K562 (cell line): ENCODE data around the gene POP7. TPM values are rescaled to one million over a fixed set of nuclear protein-coding genes. Genes with fewer than 3 reads are reported as not detected.

Experiments used
- CC2D1A ChIP-seq: fragments of 450-650 bp; IDR thresholded peaks from 2 replicates; pipeline ENCODE4 v1.6.1; 2017; ENCODE audit warnings: mild to moderate bottlenecking
- FOXJ2 ChIP-seq: fragments of 200-800 bp; sonication (Bioruptor generic); IDR thresholded peaks from 2 replicates; pipeline ENCODE4 v1.6.1; 2016; ENCODE audit warnings: missing genetic modification characterization, missing compliant biosample characterization
- KLF13 ChIP-seq: fragments of 450-650 bp; IDR thresholded peaks from 2 replicates; pipeline ENCODE4 v1.6.1; 2016; ENCODE audit warnings: missing genetic modification characterization, low read depth, mild to moderate bottlenecking, missing compliant biosample characterization, moderate library complexity, borderline replicate concordance
- L3MBTL2 ChIP-seq: fragments of 450-650 bp; IDR thresholded peaks from 2 replicates; pipeline ENCODE4 v1.6.1; 2016; ENCODE audit warnings: mild to moderate bottlenecking, moderate library complexity
- MAZ ChIP-seq, 2 experiments: fragments of 450-650 bp in 1 of 2; sonication (generic) in 1 of 2; formaldehyde crosslinking; IDR thresholded peaks in 1 of 2; conservative IDR thresholded peaks in 1 of 2; 2 replicates each; pipeline versions ENCODE4 v1.4.0 to v1.5.0; 2020; ENCODE audit warnings: mild to moderate bottlenecking in 1 of 2, missing genetic modification reagents in 1 of 2
- MEF2A ChIP-seq: IDR thresholded peaks from 2 replicates; pipeline ENCODE4 v1.6.1; 2011; ENCODE audit warnings: low read depth, mild to moderate bottlenecking, low read length, moderate library complexity; ENCODE audit not compliant: control insufficient read depth
- MTA2 ChIP-seq: fragments of 450-650 bp; IDR thresholded peaks from 2 replicates; pipeline ENCODE4 v1.6.1; 2016; ENCODE audit warnings: low read depth
- SRF ChIP-seq, 2 experiments: fragments of 250-450, 450-650 bp in 1 of 2; sonication (Bioruptor Pico) in 1 of 2; sonication (generic) in 1 of 2; formaldehyde crosslinking; IDR thresholded peaks; 2 replicates each; pipeline versions ENCODE4 v1.5.0 to v1.5.1; 2020 to 2022; ENCODE audit warnings: mild to moderate bottlenecking in 1 of 2, missing genetic modification reagents in 1 of 2
- STAG1 ChIP-seq: sonication (generic); formaldehyde crosslinking; IDR thresholded peaks from 2 replicates; pipeline ENCODE4 v1.5.0; 2020; ENCODE audit warnings: missing genetic modification reagents, borderline replicate concordance
- ZNF75A ChIP-seq: fragments of 450-650 bp; formaldehyde crosslinking; IDR thresholded peaks from 2 replicates; pipeline ENCODE4 v1.4.0; 2020; ENCODE audit warnings: mild to moderate bottlenecking
- ZNF830 ChIP-seq: fragments of 250-450 bp; sonication (Bioruptor Pico); IDR thresholded peaks from 2 replicates; pipeline ENCODE4 v1.5.0; 2021; ENCODE audit warnings: mild to moderate bottlenecking
- polyA plus RNA-seq, 8 experiments: library from polyadenylated mRNA; depleted of rRNA in 4 of 8; stranded (reverse) in 5 of 8; unstranded in 3 of 8; fragments of >200 nt; fragmentation: Nextera tagmentation in 2 of 8; fragmentation: Illumina TruSeq in 1 of 8; extraction: Ambion mirVana in 2 of 8; extraction: Trizol in 1 of 8; gene quantifications; 2 replicates each; pipeline versions ENCODE4 v1.2.1 to v1.2.3, GENCODE V29; 2011 to 2014; ENCODE audit warnings: inconsistent platforms in 1 of 8, missing spikeins in 1 of 8
- total RNA-seq, 7 experiments: library from RNA; depleted of rRNA in 6 of 7; stranded (reverse); fragments of >200 nt in 6 of 7; fragmentation: Illumina TruSeq in 2 of 7; extraction: Trizol in 2 of 7; gene quantifications; 2 replicates each; pipeline versions ENCODE4 v1.2.1 to v1.2.3, GENCODE V29; 2011 to 2021; ENCODE audit warnings: low replicate concordance in 1 of 7
- TF ChIP-seq, protein P1 (sequence below), 2 experiments: fragments of 450-650 bp; conservative IDR thresholded peaks; 2 replicates each; pipeline ENCODE4 v1.6.1; 2017; ENCODE audit warnings: mild to moderate bottlenecking in 2 of 2, moderate library complexity in 2 of 2
- TF ChIP-seq, protein P2 (sequence below): fragments of 250-450 bp; sonication (Bioruptor Pico); IDR thresholded peaks from 2 replicates; pipeline ENCODE4 v1.6.1; 2021; ENCODE audit warnings: mild to moderate bottlenecking
- TF ChIP-seq, protein P3 (sequence below), 2 experiments: fragments of 450-650 bp in 1 of 2; IDR thresholded peaks; 2 replicates each; pipeline ENCODE4 v1.6.1; 2011 to 2017; ENCODE audit warnings: low read depth in 2 of 2, antibody characterized with exemption in 1 of 2, borderline replicate concordance in 1 of 2, low read length in 1 of 2, mild to moderate bottlenecking in 1 of 2, mixed read lengths in 1 of 2; ENCODE audit not compliant: control insufficient read depth in 1 of 2
- TF ChIP-seq, protein P4 (sequence below): sonication (generic); formaldehyde crosslinking; IDR thresholded peaks from 2 replicates; pipeline ENCODE4 v1.8.1; 2023; ENCODE audit warnings: mild to moderate bottlenecking, missing genetic modification reagents
- TF ChIP-seq, protein P5 (sequence below): fragments of 450-650 bp; IDR thresholded peaks from 2 replicates; pipeline ENCODE4 v1.6.1; 2016; ENCODE audit warnings: missing biosample characterization, missing genetic modification characterization

Gene POP7
- total and polyA plus RNA-seq, 9 of the 15 experiments (the other 6 are each of a cell fraction or from before 2014, with no cell fraction given): 11.5 to 163 (median 68.9) TPM

DNA sequence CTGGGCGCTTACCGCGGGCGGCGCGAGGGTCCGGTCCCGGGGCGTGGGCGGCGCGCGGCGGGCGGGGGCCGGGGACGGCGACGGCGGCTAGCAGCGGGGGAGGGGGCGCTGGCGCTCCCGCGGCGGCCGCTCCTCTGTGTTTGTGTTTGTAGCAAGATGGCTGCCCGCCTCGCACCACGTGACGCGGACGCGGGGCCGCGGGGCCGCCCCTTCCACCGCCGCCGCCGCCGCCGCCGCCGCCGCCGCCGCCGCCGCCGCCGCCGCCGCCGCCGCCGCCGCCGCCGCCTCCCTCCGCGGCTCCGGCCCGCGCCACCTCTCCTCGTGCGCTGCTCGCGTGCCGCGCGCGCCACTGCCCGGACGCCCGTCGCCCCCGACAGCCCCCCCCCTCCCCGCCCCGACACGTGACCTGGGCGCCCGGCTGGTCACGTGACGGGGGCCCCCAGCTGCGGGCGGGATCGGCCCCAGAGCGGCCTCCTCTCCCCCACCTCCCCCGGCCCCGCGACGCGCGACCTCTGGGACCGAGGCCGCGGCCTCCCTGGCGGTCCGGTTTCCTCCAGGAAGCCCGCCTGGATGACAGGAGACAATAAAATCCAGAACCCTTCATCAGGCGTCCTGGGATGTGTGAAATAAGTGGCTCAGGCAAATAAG is 11.7 kb upstream of the POP7 start, which contains the start of gene GIGYF1 (continued):
- TF ChIP-seq MTA2 (no peak), FOXJ2 (tag) (no peak), ZNF830 (CRISPR knock-in tag) (no peak), CC2D1A (no peak), MAZ (CRISPR knock-in tag; conservative IDR thresholded peaks at IDR 0.05 in 1 of 2, IDR thresholded peaks at IDR 0.05 in 1 of 2) (peak in 1 of 2 experiments; percentile 85; a peak in 3 of 4 replicates), ZNF75A (no peak), SRF (CRISPR knock-in tag; IDR thresholded peaks at IDR 0.05) (no peak), STAG1 (CRISPR knock-in tag) (no peak), KLF13 (no peak), L3MBTL2 (peak; percentile 97), MEF2A (no peak)
- TF ChIP-seq, protein P1, sequence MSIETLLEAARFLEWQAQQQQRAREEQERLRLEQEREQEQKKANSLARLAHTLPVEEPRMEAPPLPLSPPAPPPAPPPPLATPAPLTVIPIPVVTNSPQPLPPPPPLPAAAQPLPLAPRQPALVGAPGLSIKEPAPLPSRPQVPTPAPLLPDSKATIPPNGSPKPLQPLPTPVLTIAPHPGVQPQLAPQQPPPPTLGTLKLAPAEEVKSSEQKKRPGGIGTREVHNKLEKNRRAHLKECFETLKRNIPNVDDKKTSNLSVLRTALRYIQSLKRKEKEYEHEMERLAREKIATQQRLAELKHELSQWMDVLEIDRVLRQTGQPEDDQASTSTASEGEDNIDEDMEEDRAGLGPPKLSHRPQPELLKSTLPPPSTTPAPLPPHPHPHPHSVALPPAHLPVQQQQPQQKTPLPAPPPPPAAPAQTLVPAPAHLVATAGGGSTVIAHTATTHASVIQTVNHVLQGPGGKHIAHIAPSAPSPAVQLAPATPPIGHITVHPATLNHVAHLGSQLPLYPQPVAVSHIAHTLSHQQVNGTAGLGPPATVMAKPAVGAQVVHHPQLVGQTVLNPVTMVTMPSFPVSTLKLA (conservative IDR thresholded peaks at IDR 0.05): peak; percentile 51 to 72; a peak in 3 of 4 replicates
- TF ChIP-seq, protein P2, sequence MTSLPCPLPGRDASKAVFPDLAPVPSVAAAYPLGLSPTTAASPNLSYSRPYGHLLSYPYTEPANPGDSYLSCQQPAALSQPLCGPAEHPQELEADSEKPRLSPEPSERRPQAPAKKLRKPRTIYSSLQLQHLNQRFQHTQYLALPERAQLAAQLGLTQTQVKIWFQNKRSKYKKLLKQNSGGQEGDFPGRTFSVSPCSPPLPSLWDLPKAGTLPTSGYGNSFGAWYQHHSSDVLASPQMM (CRISPR knock-in tag): no peak
- TF ChIP-seq, protein P3, sequence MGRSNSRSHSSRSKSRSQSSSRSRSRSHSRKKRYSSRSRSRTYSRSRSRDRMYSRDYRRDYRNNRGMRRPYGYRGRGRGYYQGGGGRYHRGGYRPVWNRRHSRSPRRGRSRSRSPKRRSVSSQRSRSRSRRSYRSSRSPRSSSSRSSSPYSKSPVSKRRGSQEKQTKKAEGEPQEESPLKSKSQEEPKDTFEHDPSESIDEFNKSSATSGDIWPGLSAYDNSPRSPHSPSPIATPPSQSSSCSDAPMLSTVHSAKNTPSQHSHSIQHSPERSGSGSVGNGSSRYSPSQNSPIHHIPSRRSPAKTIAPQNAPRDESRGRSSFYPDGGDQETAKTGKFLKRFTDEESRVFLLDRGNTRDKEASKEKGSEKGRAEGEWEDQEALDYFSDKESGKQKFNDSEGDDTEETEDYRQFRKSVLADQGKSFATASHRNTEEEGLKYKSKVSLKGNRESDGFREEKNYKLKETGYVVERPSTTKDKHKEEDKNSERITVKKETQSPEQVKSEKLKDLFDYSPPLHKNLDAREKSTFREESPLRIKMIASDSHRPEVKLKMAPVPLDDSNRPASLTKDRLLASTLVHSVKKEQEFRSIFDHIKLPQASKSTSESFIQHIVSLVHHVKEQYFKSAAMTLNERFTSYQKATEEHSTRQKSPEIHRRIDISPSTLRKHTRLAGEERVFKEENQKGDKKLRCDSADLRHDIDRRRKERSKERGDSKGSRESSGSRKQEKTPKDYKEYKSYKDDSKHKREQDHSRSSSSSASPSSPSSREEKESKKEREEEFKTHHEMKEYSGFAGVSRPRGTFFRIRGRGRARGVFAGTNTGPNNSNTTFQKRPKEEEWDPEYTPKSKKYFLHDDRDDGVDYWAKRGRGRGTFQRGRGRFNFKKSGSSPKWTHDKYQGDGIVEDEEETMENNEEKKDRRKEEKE (IDR thresholded peaks at IDR 0.05; ENCODE audit: borderline replicate concordance in 1 of 2, control insufficient read depth in 1 of 2, low read depth in 2 of 2, low read length in 1 of 2): no peak
- TF ChIP-seq, protein P4, sequence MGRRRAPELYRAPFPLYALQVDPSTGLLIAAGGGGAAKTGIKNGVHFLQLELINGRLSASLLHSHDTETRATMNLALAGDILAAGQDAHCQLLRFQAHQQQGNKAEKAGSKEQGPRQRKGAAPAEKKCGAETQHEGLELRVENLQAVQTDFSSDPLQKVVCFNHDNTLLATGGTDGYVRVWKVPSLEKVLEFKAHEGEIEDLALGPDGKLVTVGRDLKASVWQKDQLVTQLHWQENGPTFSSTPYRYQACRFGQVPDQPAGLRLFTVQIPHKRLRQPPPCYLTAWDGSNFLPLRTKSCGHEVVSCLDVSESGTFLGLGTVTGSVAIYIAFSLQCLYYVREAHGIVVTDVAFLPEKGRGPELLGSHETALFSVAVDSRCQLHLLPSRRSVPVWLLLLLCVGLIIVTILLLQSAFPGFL: no peak
- TF ChIP-seq, protein P5, sequence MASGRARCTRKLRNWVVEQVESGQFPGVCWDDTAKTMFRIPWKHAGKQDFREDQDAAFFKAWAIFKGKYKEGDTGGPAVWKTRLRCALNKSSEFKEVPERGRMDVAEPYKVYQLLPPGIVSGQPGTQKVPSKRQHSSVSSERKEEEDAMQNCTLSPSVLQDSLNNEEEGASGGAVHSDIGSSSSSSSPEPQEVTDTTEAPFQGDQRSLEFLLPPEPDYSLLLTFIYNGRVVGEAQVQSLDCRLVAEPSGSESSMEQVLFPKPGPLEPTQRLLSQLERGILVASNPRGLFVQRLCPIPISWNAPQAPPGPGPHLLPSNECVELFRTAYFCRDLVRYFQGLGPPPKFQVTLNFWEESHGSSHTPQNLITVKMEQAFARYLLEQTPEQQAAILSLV: no peak
